Endometrial microvascular endothelial cells (primary cell): ENCODE measurements around the gene FHIT. TPM values are rescaled to one million over a fixed set of nuclear protein-coding genes. Genes with fewer than 3 reads are reported as not detected.

Source experiments
- in situ Hi-C: cut with HindIII; loops from 2 replicates; pipeline ENCODE4 v1.10.0; 2017; ENCODE audit warnings: low sequenced_read_pairs, low pct_unique_long_range_greater_than_20kb; ENCODE audit errors: inconsistent ontology term
- total RNA-seq: library from RNA; depleted of rRNA; stranded (reverse); fragments of >200 nt; gene quantifications from one replicate; pipeline ENCODE4 v1.2.3, GENCODE V29; 2015; ENCODE audit errors: inconsistent ontology term

The FHIT gene
- total RNA-seq, 1 donor from 2014 or later = 0.19 TPM

GRCh38 chr3:60238550-60238949 lies 1012.7 kb downstream of the FHIT start:
- in situ Hi-C loops = no loop called here

DNA sequence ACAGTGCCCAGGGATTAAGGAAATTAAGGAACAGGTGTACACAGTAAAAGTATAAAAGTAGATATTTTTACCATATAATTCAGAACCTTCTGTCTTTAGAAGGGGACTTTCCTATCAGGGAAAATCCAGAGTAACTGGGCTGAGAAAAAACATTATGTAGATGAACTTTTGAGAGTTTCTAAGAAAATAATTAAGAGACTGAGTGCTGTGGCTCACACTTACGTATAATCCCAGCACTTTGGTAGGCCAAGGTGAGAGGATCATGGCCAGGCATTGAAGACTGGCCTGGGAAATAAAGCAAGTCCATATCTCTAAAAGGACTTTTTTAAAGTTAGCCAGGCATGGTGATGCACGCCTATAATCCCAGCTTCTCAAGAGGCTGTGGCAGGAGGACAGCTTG lies 1021.8 kb downstream of the FHIT start:
- in situ Hi-C loops = no loop called here

DNA sequence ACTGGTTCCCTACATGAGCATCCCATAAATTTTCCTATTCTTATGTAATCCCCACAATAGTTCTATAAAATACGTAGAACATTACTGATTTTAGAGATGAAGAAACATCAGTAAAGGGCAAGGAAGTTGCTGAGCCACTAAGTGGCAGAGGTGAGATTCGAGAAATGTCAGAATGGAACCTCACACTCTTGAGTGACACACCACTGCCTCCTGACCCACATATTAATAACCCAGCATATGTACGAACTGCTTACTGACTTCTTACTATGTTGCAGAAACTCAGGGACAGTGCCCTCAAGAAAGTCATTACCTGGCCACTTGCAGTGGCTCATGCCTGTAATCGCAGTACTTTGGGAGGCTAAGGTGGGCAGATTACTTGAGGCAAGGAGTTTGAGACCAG lies 1022.4 kb downstream of the FHIT start:
- in situ Hi-C loops = no loop called here

DNA sequence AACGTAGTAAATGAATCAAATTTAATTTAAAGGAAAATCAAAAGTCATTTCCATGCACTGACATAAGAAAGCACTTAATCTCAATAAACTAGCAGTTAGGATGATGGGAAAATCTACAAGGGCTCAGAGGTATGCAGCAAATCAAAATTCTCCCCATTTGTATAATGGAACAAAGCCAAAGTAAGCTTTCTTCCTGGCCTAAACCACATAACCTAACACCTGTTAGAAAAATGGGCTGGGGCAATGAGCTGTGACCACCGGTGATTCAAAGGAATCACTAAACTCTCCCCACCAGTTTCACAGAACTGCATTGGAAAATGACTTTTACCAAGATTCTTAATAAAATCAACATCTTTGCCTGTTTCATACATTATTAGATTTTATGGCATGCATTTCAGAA lies 1024.3 kb downstream of the FHIT start:
- in situ Hi-C loops = no loop called here

GRCh38 chr3:60225848-60226247 lies 1025.4 kb downstream of the FHIT start:
- in situ Hi-C loops = no loop called here

DNA sequence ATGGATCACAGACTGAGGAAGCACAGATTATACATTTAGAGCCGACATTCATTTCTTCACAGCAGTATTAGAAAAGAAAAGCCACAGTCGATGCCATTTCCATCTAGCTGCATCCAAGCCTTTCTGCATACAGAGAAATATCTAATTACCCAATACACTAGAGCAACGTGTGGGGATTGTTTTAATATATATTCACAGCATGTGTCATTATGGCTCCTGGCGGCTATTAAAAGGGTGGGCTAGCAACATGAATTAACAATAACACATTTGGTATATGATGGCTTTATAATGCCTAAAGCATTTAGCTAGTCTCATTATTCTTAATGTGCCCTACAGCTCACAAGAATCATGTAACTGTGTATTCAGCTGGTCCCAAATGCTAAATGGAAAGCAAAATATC lies 1030.5 kb downstream of the FHIT start:
- in situ Hi-C loops = no loop called here

DNA sequence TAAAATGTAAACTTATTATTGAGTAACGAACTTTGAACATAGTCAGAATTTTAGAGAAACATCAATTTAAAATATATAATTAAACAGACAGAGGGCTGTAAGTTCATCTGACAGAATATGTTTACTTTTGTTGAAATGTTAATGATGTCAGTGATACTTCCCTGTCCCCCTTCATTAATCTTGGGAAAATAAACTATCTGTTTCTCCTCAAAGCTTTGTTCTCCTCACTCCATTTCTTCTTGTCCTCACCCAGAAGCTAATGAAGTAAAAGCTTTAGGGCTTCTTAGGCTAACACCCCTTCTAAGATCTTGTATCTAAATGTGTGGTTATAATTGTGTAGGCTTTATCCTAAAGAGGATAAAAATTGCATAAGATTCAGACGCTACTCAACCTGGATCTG lies 1031.8 kb downstream of the FHIT start:
- in situ Hi-C loops = no loop called here

- in situ Hi-C loops = no loop called here
Observed at GRCh38 chr3:60217156-60217911, 1033.9 kb downstream of the FHIT start.

GRCh38 chr3:60216462-60217075 lies 1034.7 kb downstream of the FHIT start:
- in situ Hi-C loops = no loop called here

DNA sequence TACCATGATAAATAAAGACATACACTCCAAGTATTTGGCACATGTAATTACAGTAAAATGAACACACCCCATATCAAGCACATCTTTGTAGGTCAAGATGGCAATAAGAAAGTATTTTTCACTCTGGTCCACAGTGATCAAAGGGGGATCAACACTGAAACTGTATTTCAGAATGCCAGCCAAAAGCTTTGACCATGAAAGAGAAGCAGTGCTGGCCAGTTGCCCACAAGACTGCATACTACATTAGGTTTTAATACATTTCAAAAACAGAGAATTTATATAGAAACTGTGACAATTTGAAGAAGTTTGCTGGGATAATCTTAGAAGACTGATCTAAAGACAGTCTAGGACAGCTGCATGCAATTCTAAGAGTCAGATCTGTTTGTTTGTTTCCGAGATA lies 1035.3 kb downstream of the FHIT start:
- in situ Hi-C loops = no loop called here

DNA sequence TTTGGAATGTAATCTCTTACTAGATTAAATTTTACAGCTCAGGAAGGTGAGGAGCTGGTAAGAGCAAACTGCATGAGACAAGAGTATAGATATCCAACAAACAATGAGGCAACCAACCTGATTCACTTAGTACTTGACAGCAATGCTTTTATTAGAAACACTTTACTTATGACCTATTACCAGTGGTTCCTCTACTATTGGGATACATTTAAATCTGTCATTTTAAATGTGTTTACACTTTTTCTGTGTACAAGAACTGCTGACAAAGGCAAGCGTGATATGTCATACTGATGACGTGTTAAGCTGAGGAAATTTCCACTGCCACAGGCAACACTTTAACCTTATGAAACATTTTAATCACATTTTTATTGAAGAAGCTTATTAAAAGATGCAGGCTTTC lies 1043.3 kb downstream of the FHIT start:
- in situ Hi-C loops = no loop called here

- in situ Hi-C loops = no loop called here
Observed at GRCh38 chr3:60206206-60206605, 1045.0 kb downstream of the FHIT start.

- in situ Hi-C loops = no loop called here
Observed at GRCh38 chr3:60202052-60202726, 1049.1 kb downstream of the FHIT start.

DNA sequence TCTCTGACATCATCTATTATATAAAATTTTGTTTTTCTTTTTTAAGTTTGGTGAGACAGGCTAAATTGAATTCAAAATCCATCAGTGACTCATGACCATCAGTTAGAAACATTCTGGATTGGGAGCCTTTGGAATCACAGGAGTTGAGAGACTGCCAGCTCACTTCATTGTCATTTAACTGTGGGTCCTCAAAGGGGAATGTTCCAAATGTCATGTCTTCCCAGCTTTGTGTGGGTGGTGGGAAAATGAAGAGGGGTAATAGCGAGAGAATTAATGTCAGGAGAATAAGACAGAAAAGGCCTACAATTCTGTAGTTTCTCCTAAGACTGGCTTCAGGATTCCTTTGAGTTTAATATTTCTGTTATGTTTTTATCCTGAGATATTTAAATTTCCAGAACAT lies 1051.9 kb downstream of the FHIT start:
- in situ Hi-C loops = no loop called here

DNA sequence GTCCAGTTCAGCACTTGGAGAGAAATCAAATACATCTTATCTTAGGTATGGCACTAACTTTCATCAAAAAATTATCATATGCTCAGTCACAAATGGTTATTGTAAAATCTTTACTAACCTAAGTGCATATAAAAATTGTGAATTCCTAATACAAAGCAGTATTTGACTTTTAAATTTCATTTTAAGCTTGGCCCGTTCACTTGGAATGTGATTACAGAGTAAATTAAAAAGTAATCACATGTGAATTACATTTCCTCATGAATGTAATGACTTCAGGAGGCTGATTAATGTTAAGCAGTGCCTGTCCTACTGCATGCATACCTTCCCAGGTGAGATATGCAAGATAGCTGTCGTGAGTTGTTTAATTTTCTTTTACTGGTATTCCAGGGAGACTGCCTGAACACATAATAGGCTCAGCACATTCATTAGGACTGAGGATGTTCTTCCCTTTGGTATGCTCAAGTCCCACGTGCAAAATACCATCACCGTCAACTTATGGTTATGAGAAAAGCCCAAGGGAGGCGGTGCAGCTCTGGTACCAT lies 1053.0 kb downstream of the FHIT start:
- in situ Hi-C loops = no loop called here

GRCh38 chr3:60192297-60193114 lies 1058.7 kb downstream of the FHIT start:
- in situ Hi-C loops = no loop called here

DNA sequence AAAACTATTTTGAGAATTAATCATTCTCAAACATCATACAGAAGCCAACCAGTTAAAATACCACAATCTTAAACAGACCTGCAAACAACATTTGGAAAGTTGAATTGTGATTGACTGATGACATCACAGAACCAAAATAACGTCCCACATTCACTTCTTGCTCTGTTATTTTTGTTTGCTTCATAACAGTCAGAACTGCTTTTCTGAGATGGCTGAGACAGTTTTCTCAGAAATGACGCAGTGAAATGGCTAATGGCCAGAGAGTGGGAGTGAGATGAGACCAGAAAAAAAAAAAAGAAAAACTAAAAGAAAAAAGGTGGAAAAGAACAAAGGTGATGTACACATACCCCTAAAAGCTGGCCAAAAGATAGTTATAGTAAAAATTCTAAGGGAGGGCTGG lies 1061.2 kb downstream of the FHIT start:
- in situ Hi-C loops = no loop called here

DNA sequence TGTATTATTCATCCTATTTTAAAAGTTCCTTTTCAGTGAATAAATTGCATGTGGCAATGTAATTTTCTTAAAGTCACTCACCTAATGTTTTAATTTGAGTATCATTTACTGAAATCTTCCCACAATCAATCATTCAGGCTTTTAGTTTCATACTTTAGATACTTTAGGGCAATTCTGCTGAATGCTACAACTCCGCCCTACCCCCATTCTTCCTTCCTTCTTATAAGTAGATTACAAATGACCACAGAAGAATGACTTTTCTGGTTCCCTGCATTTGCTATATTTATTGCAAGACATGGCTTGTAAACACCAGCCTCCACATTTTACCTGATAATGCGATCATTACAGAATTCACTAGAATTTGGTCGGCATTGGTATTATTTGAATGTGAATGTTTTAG lies 1061.9 kb downstream of the FHIT start:
- in situ Hi-C loops = no loop called here

DNA sequence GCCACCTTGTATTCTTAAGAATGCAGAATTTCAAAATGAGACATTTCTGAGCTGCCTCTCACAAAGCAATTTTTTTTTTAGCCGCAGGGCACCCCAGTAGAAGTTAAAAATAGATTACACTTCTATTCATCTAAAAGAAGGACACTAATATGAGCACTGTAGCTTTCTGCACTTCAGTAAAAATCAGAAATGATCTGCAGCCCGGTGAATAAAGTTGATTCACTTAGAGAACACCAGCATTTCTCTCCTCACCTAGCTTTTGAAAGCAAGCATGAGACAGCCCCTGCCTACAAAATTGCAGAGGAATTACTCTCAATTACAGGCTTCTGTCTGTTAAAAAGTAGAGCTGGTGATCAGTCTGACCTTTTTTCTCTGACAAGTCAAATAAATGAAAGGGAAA lies 1062.4 kb downstream of the FHIT start:
- in situ Hi-C loops = no loop called here
